ENCODE results near the gene LRRC72. TPM values are rescaled to one million over a fixed set of nuclear protein-coding genes. Genes with fewer than 3 reads are reported as not detected.
A peak's percentile ranks its signal among the peaks of the same experiment; 100 is the strongest.
"Not testable (repeated sequence)": the region's sequence is repeated elsewhere in the genome, so short reads cannot be mapped to it uniquely, and the experiment has no call there.

LRRC72 gene
- total RNA-seq, 1 donor from 2014 or later: not detected

DNA sequence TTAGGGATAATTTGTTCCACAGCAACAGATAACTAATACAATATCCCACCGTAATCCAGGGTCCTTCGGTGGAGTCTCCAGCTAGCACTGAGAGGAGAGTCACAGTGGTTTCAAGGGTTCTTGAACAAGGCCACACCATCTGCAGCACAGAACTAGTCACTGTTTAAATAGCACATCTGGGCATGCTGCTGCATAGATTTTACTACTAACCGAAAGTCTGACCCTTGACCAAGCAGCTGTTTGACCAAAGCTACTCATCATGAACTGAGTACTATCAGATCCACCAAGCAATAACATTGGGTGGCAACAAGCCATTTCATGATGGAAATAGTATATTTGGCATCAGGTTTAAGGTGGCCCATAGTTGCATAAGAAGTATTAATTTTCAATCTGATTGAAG lies 65.8 kb downstream of the LRRC72 start:
- TF ChIP-seq, protein P1, sequence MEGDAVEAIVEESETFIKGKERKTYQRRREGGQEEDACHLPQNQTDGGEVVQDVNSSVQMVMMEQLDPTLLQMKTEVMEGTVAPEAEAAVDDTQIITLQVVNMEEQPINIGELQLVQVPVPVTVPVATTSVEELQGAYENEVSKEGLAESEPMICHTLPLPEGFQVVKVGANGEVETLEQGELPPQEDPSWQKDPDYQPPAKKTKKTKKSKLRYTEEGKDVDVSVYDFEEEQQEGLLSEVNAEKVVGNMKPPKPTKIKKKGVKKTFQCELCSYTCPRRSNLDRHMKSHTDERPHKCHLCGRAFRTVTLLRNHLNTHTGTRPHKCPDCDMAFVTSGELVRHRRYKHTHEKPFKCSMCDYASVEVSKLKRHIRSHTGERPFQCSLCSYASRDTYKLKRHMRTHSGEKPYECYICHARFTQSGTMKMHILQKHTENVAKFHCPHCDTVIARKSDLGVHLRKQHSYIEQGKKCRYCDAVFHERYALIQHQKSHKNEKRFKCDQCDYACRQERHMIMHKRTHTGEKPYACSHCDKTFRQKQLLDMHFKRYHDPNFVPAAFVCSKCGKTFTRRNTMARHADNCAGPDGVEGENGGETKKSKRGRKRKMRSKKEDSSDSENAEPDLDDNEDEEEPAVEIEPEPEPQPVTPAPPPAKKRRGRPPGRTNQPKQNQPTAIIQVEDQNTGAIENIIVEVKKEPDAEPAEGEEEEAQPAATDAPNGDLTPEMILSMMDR (IDR thresholded peaks at IDR 0.05; ENCODE audit: insufficient read depth, low read length, poor library complexity, severe bottlenecking): no peak
- Histone ChIP-seq H3K4me3 (ENCODE audit: low read depth, low read length) (no peak overlapping the region), H3K36me3 (ENCODE audit: control insufficient read depth, insufficient read depth, low read length) (no peaks in the 10 kb centered on the region), H3K27me3 (ENCODE audit: control insufficient read depth, insufficient read depth, low read length) (no peaks in the 10 kb centered on the region)
- DNase-seq (ENCODE audit: low read depth): no peak

DNA sequence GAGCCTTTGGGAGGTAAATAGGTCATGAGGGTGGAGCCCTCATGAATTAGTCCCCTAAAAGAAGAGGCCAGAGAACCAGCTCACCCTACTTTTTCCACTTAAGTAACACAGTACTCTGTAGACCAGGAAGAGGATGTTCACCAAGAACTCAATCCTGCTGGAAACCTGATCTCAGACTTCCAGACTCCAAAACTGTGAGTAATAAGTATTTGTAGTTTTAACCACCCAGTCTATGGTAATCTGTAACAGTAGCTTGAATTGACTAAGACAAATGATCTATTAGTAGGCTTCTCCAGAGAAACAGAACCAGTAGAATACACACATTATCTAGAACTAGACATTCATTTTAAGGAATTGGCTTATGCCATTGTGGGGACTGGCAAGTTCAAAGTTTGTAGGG lies 67.4 kb downstream of the LRRC72 start:
- TF ChIP-seq, protein P1 (IDR thresholded peaks at IDR 0.05; ENCODE audit: insufficient read depth, low read length, poor library complexity, severe bottlenecking): no peak
- Histone ChIP-seq H3K36me3 (ENCODE audit: control insufficient read depth, insufficient read depth, low read length) (no peaks in the 10 kb centered on the region), H3K4me3 (ENCODE audit: low read depth, low read length) (no peak overlapping the region), H3K27me3 (ENCODE audit: control insufficient read depth, insufficient read depth, low read length) (no peaks in the 10 kb centered on the region)
- peak; percentile 1 for DNase-seq (ENCODE audit: low read depth)

DNA sequence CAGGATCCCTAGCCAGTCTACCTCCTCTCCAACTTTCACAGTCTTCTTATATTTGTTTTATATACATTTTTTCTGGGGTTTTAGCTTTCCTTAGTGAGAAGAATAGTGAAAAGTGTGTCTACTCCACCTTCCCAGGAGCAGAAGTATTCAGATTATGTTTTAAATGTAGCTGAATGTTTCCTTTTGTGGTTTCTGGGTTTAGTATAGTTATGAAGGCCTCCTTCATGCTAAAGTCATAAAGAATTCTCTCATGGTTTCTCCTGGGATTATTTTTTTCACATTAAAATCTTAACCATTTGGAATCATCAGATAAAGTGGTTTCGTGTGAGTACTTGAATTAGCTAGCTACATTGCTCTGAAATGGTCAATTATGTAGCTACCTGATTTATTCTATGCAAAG lies 68.1 kb downstream of the LRRC72 start:
- no peaks in the 10 kb centered on the region for H3K27me3 ChIP-seq (ENCODE audit: control insufficient read depth, insufficient read depth, low read length)
- no peak for DNase-seq (ENCODE audit: low read depth)
- no peaks in the 10 kb centered on the region for H3K36me3 ChIP-seq (ENCODE audit: control insufficient read depth, insufficient read depth, low read length)
- TF ChIP-seq, protein P1 (IDR thresholded peaks at IDR 0.05; ENCODE audit: insufficient read depth, low read length, poor library complexity, severe bottlenecking): no peak
- H3K4me3 ChIP-seq (ENCODE audit: low read depth, low read length): no peak overlapping the region

DNA sequence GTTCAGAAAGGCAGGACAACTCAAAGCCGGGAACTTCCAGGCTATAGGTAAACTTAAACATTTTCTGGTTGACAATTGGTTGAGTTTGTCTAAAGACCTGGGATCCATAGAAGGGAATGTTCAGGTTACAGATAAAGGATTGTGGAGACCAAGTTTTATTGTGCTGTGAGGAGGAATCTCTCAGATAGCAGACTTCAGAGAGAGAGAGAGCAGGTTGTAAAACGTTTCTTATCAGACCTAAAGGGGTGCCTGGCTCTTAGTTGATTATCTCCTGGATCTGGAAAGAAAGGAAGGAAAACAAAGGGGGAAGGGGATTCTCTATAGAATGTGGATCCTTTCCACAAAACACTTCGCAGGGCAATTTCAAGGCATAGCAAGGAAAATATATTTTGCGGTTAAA lies 69.0 kb downstream of the LRRC72 start:
- not testable (repeated sequence) for H3K4me3 ChIP-seq (ENCODE audit: low read depth, low read length); H3K27me3 ChIP-seq (ENCODE audit: control insufficient read depth, insufficient read depth, low read length); DNase-seq (ENCODE audit: low read depth); H3K36me3 ChIP-seq (ENCODE audit: control insufficient read depth, insufficient read depth, low read length)

DNA sequence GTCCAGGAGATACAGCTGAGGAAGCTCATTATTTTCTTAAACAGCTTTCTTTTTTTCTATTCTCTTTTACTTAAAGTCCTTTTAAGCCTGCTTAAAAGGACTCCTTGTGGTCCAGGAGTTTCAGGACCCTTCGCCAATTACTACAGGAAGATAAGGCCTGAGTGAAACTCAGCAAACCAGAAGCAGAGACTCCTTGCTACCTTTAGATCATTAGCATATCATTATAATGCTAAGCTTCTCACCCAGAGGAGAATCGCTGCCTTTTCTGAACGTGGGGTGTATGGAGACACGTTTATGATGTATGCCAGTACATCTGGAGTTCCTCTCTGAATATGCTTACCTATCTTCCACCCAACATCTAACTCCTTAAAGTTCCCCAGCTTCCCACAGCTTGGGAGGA lies 71.4 kb downstream of the LRRC72 start:
- Histone ChIP-seq H3K36me3 (ENCODE audit: control insufficient read depth, insufficient read depth, low read length) (peaks cover 2% of the 10 kb centered on the region), H3K4me3 (ENCODE audit: low read depth, low read length) (no peak overlapping the region), H3K27me3 (ENCODE audit: control insufficient read depth, insufficient read depth, low read length) (no peaks in the 10 kb centered on the region)
- DNase-seq (ENCODE audit: low read depth): no peak
- TF ChIP-seq, protein P1 (IDR thresholded peaks at IDR 0.05; ENCODE audit: insufficient read depth, low read length, poor library complexity, severe bottlenecking): no peak

DNA sequence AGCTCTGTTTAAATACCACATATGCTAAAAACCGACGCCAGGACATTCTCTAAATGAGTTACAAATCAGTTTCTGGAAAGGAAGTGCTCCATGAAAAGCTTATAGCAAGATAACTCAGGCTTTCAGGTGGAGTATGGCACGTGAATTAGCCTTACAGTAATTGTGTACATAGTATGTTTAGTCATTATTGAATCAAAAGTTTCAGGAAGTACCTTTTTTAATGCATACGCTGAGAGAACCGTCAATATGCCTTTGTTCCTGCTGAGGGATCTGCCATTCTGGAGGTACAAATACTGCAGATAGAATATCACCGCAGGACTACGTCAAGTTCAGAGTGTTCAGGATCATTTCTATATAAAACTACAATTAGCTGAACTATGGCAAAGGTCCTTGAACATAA lies 73.2 kb downstream of the LRRC72 start:
- TF ChIP-seq, protein P1 (IDR thresholded peaks at IDR 0.05; ENCODE audit: insufficient read depth, low read length, poor library complexity, severe bottlenecking): no peak
- no peak overlapping the region for H3K4me3 ChIP-seq (ENCODE audit: low read depth, low read length)

More for the DNA sequence above, 73.2 kb downstream of the LRRC72 start:
- DNase-seq (ENCODE audit: low read depth): no peak
- peaks cover 2% of the 10 kb centered on the region for H3K36me3 ChIP-seq (ENCODE audit: control insufficient read depth, insufficient read depth, low read length)
- no peaks in the 10 kb centered on the region for H3K27me3 ChIP-seq (ENCODE audit: control insufficient read depth, insufficient read depth, low read length)
